Measurements from ENCODE around the gene CDT1.

- TF ChIP-seq CTCF (IDR thresholded peaks at IDR 0.05) (no peak), POLR2A (IDR thresholded peaks at IDR 0.05) (no peak)
Observed at GRCh38 chr16:88763502-88764053, 40.0 kb upstream of the CDT1 start.
